Fibroblast of mammary gland (primary cell): ENCODE data around the gene PFKM.
"Not testable (repeated sequence)": the region's sequence is repeated elsewhere in the genome, so short reads cannot be mapped to it uniquely, and the experiment has no call there.

Experiments
- DNase-seq: peaks from one replicate; pipeline ENCODE4 v3.0.0-alpha.2; 2010; ENCODE audit warnings: low read depth
- H3K4me3 ChIP-seq: 2 replicates; pipeline ENCODE4 v1.5.1; 2011; ENCODE audit warnings: low read depth, mild to moderate bottlenecking, low read length, moderate library complexity; ENCODE audit not compliant: control insufficient read depth
- TF ChIP-seq, protein P1 (sequence below): conservative IDR thresholded peaks from 2 replicates; pipeline ENCODE4 v1.5.1; 2011; ENCODE audit warnings: low read depth, low read length, inconsistent platforms; ENCODE audit not compliant: control insufficient read depth, insufficient read depth

Gene PFKM

DNA sequence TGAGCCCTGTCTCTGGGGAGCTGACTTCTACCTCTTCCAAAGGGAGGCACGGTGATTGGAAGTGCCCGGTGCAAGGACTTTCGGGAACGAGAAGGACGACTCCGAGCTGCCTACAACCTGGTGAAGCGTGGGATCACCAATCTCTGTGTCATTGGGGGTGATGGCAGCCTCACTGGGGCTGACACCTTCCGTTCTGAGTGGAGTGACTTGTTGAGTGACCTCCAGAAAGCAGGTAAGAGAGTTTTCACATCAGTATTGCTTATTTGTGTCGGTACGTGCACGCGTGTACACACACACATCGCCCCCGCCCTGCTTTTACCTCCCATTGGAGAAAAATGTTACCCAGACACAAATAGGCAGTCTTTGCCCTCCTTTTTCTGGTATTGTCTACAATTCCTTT, 13.7 kb downstream of the PFKM start:
- no peak for DNase-seq
- TF ChIP-seq, protein P1, sequence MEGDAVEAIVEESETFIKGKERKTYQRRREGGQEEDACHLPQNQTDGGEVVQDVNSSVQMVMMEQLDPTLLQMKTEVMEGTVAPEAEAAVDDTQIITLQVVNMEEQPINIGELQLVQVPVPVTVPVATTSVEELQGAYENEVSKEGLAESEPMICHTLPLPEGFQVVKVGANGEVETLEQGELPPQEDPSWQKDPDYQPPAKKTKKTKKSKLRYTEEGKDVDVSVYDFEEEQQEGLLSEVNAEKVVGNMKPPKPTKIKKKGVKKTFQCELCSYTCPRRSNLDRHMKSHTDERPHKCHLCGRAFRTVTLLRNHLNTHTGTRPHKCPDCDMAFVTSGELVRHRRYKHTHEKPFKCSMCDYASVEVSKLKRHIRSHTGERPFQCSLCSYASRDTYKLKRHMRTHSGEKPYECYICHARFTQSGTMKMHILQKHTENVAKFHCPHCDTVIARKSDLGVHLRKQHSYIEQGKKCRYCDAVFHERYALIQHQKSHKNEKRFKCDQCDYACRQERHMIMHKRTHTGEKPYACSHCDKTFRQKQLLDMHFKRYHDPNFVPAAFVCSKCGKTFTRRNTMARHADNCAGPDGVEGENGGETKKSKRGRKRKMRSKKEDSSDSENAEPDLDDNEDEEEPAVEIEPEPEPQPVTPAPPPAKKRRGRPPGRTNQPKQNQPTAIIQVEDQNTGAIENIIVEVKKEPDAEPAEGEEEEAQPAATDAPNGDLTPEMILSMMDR, result no peak
- H3K4me3 ChIP-seq, result no peak overlapping the region

DNA sequence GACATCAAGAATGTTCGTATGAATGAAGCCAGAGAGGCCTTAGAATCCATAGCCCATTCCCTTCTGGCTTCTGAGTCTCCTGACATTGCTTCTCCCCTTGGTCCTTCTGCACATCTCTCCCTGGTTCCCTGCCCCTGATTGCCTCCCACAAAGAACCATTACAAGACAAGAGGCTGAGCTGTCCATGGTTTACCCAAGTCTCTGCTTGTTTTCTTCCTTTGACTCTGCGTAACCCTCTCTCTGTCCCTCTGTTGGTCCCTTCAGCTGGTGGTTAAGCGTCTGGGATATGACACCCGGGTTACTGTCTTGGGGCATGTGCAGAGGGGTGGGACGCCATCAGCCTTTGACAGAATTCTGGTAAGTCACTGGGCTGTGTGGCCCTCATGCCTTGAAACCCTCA, 15.9 kb downstream of the PFKM start:
- H3K4me3 ChIP-seq, result no peak overlapping the region
- TF ChIP-seq, protein P1, result no peak
- no peak for DNase-seq

DNA sequence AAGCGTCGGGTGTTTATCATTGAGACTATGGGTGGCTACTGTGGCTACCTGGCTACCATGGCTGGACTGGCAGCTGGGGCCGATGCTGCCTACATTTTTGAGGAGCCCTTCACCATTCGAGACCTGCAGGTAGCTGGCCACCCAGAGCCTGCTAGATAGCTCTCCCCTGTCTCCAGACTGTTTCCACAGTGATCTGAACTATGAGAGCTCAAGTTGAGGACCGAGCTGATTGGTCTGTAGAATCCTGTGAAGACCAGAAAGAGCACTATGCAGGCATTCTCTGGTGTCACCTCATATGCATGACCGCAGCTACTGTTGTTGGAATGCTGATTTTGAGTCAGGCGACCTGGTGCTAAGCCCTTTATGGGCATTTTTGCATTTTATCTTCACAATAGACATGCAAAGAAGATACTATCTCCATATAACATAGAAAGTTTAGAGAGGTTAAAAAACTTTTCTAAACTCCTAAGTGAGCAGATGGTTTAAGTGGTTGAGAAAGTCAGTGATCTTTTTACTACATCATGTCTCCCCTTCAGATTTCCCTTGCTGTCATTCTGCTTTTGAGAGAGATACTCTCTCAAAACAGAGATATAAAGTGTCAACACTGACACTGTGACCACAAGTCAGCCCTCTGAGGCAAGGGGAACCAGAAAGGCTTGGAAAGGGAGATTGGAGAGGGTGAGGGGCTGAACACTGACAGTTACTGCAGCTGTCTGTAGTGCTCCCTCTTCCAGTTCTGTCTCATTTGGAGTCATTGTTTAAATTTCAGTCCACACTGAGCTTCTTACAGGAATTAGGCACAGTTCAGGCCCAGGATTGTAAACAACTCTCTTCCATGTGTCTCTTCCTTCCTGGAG, 23.9 kb downstream of the PFKM start:
- DNase-seq, result no peak
- no peak overlapping the region for H3K4me3 ChIP-seq
- TF ChIP-seq, protein P1, result no peak

DNA sequence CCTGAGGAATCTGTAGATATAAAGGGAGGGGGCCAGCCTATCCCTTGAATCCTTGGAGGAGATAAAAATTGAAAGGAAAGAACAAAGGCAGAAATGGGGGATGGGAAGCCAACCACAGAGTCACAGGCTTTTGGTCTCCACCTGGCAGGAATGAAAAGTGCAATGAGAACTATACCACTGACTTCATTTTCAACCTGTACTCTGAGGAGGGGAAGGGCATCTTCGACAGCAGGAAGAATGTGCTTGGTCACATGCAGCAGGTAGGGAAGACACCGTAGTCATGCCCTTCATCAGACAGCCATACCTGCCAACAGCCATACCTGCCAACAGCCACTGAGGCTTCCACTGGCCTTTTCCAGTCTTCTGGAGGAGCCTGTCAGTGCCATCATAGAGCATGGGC, 24.7 kb downstream of the PFKM start:
- H3K4me3 ChIP-seq, result no peak overlapping the region
- TF ChIP-seq, protein P1, result no peak
- no peak for DNase-seq

DNA sequence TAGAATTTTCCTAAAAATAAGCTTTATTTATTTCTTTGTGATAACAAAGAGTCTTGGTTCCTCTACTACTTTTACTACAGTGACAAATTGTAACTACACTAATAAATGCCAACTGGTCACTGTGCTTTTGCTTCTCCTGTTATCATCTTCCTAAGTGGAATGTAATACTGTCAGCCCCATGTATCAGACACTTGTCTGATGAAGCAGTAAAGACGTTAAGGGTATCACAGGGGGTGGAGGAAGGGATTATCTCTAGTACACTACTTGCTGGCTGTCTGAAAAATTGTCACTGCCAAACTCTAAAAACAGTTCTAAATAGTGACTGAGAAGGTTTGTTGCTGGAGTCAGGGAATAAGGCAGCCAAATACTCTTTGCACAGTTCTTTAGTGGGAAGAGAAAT, 26.8 kb downstream of the PFKM start:
- no peak overlapping the region for H3K4me3 ChIP-seq
- TF ChIP-seq, protein P1, result no peak
- no peak for DNase-seq

DNA sequence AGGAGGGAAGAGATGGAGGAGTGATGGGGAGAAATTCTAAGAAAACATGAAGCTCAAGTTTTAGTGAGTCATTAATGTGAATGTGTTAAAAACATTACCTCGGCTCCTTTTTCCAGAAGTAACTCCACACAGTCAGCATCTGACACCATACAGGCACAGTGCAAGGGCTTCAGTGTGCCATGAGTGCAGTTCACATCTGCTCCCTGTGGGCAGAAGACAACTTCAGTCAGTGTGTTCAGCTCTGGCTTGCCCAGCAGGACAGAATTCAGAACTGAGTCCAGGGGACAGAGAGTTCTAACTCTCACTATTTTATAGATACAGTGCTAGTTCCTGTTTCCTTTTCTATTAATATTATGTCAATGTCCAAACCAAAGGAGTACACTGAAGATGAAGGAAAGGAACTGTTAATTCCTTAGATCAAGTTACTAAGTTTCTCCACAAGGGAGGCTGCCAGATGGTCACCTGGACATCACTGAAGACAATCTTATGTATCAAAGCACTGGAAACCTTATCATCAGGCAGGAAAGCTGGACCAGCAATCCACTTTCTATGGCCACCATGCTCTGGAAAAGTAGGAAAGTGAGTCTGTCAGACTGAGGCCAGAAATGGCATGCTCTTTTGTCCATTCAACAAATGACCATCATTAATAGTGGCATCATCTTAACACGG, 32.1 kb downstream of the PFKM start:
- DNase-seq, result no peak
- TF ChIP-seq, protein P1, result no peak
- no peak overlapping the region for H3K4me3 ChIP-seq

DNA sequence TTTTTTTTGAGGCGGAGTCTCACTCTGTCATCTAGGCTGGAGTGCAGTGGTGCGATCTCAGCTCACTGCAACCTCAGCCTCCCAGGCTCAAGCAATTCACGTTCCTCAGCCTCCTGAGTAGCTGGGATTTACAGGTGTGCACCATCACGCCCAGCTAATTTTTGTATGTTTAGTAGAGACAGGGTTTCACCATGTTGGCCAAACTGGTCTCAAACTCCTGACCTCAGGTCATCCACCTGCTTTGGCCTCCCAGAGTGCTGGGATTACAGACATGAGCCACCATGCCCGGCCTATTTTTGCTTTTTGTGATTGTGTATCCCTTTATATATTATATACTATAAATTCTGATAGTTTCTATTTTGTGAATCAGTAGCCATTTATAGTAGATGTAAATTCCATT, 36.6 kb downstream of the PFKM start:
- not testable (repeated sequence) for DNase-seq, H3K4me3 ChIP-seq
